Epithelial cell of esophagus (primary cell): ENCODE measurements around the gene FRMPD2.

Source experiments
- DNase-seq: peaks from one replicate; pipeline ENCODE4 v3.0.0; 2010; ENCODE audit warnings: low read depth
- H3K4me3 ChIP-seq: 2 replicates; pipeline ENCODE4 v1.5.1; 2011; ENCODE audit warnings: mild to moderate bottlenecking, low read length, control low read depth
- CTCF ChIP-seq: IDR thresholded peaks from 2 replicates; pipeline ENCODE4 v1.5.1; 2011; ENCODE audit warnings: low read depth, mild to moderate bottlenecking, low read length, control low read depth, inconsistent platforms; ENCODE audit not compliant: insufficient read depth; ENCODE audit errors: missing control alignments

Gene FRMPD2

DNA sequence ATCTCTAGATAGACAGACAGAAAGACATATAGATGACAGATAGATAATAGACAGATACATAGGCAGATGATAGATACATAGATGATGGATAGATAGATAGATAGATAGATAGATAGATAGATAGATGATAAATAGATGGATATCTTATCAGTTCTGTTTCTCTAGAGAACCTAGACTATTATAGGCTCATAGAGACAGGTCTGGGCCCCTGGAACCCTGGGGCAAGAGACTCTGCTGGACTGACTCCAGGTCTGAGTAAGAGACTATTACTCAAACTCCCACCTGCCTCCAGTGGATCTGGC lies 58.3 kb downstream of the FRMPD2 start:
- peak; percentile 39 for DNase-seq
- H3K4me3 ChIP-seq: no peak overlapping the region
- TF ChIP-seq CTCF: no peak

DNA sequence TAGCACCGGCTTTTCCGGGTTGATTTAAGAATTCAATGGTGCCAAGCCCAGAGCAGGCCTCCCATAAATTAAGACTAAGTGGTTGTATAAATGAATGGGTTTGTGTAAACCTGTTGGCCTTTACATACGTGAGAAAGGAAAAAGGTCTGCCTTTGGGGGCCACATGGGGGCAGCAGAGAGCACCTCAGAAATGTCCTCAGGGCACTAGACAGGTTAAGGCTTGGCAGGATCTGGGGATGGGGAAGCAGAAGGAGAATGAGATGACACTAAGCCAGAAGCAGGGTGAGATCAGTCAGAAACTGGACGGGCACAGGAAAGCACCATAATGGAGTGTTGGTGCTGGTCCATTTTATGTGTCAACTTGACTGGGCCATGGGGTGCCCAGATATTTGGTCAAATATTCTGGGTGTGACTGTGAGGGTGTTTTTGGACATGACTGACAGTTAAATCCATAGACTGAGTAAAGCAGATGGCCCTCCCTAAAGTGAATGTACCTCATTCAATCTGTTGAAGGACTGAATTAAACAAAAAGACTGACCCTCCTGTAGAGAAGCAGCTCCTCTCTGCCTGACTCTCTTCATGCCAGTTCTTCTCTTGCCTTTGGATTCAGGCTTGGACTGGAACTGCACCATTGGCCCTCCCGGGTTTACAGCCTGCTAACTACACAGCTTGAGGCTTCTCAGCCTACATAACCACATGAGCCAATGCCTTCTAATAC lies 58.9 kb downstream of the FRMPD2 start:
- H3K4me3 ChIP-seq: no peak overlapping the region
- peak; percentile 85 for TF ChIP-seq CTCF
- DNase-seq: peak; percentile 86

DNA sequence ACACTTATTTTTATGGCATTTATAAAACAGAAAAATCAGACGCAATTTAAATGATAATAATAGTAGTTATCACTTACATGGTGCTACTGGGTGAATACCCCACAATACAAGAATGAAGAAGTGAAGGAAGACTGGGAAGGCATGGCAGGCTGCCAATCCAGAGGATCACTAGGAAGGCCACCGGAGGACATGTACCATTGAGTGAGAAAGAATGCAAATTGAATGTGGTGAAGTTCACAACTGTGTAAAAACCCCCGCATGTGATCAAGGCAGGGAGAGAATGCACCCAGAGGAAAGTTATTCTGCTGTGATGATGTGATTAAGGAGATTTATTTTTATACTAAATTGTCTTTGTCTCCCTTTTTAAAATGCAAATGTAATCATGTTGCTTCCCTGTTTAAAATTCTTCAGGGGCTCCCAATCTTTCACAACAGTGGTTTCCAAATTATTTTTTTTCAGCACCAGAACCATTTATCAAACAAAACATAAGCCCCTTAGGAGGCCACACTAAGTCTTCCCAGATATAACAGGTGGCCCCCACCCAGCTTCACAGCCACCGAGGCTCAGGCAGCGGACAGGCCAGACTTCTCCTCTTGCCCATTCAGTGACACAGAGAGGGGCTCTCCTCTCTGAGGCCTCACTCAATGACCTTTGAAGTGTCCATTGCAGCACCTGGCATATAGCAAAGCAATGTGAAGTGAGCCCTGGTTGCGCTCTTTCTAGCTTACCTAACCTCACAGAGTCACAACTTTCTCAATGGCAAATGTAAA lies 59.6 kb downstream of the FRMPD2 start:
- no peak for TF ChIP-seq CTCF
- no peak overlapping the region for H3K4me3 ChIP-seq
- DNase-seq: no peak

GRCh38 chr10:48213047-48213446 lies 61.4 kb downstream of the FRMPD2 start:
- H3K4me3 ChIP-seq: no peak overlapping the region
- no peak for TF ChIP-seq CTCF
- DNase-seq: no peak

- H3K4me3 ChIP-seq: no peak overlapping the region
- TF ChIP-seq CTCF: no peak
- DNase-seq: no peak
Observed at GRCh38 chr10:48211777-48212176, 62.7 kb downstream of the FRMPD2 start.

DNA sequence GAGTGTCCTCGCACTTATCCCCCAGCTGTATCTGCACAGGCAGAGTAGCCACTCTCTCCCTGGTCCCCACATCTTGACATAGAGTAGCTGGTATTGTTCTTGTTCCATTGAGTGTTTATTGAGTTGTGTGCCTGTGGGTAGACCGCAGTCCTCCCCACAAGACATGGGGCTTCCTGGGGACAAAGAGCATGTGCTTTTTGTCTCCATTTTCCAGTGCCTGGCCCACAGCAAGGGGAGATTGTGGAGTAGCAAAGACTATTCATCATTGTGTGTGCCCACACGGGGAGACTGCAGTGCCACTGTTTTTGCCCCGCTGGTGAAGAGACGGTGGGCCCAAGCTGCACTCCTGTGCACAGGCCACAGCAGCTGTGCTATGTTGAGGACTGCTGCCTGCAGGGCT lies 63.5 kb downstream of the FRMPD2 start:
- TF ChIP-seq CTCF: no peak
- DNase-seq: no peak
- no peak overlapping the region for H3K4me3 ChIP-seq

GRCh38 chr10:48210391-48210790 lies 64.1 kb downstream of the FRMPD2 start:
- no peak overlapping the region for H3K4me3 ChIP-seq
- DNase-seq: no peak
- TF ChIP-seq CTCF: no peak
